Caco-2 (cell line): ENCODE measurements around the gene TJP2. TPM values are rescaled to one million over a fixed set of nuclear protein-coding genes. Genes with fewer than 3 reads are reported as not detected.

Source experiments
- BruUV-seq: library from RNA; stranded (reverse); fragments of 400-500 nt; replicated peaks from 2 replicates; lab custom pipeline; 2021; lab: Mats Ljungman, UMichigan
- CTCF ChIA-PET: fragments of 300-600 bp; sonication (Branson Sonifier 250); formaldehyde crosslinking; loops from one replicate; lab custom pipeline; 2022; ENCODE audit warnings: antibody characterized with exemption; lab: Charles Lee
- POLR2A ChIA-PET: fragments of 300-600 bp; sonication (Branson Sonifier 250); formaldehyde crosslinking; loops from one replicate; lab custom pipeline; 2022; ENCODE audit warnings: antibody characterized with exemption; lab: Charles Lee
- DNase-seq, 2 experiments: peaks; one replicate each; pipeline versions ENCODE4 v3.0.0 to v3.0.0-alpha.2; 2020 to 2022
- H3K27me3 ChIP-seq: replicated peaks from 2 replicates; pipeline ENCODE4 v1.6.0; 2011; ENCODE audit warnings: low read length; ENCODE audit not compliant: control insufficient read depth, insufficient read depth
- H3K36me3 ChIP-seq: 2 replicates; pipeline ENCODE4 v1.5.1; 2011; ENCODE audit warnings: low read length; ENCODE audit not compliant: control insufficient read depth, insufficient read depth
- H3K4me1 ChIP-seq: fragments of 250-450 bp; sonication (Bioruptor Pico); 2 replicates; pipeline ENCODE4 v1.5.1; 2020; ENCODE audit warnings: mild to moderate bottlenecking
- H3K4me3 ChIP-seq: 2 replicates; pipeline ENCODE4 v1.5.1; 2011; ENCODE audit warnings: low read depth, mild to moderate bottlenecking, control low read depth, low read length
- H3K9me3 ChIP-seq: fragments of 250-450 bp; sonication (Bioruptor Pico); 2 replicates; pipeline ENCODE4 v1.5.1; 2020; ENCODE audit warnings: mild to moderate bottlenecking, moderate library complexity
- H3K27ac Mint-ChIP-seq: one replicate; pipeline ENCODE4 v1.8.0; 2022; ENCODE audit warnings: mixed read lengths; ENCODE audit not compliant: unreplicated experiment
- H3K27me3 Mint-ChIP-seq: one replicate; pipeline ENCODE4 v1.8.0; 2022; ENCODE audit warnings: mixed read lengths; ENCODE audit not compliant: insufficient read depth, unreplicated experiment
- H3K36me3 Mint-ChIP-seq: one replicate; pipeline ENCODE4 v1.8.0; 2022; ENCODE audit warnings: mild to moderate bottlenecking, mixed read lengths; ENCODE audit not compliant: insufficient read depth, unreplicated experiment
- H3K4me1 Mint-ChIP-seq: one replicate; pipeline ENCODE4 v1.8.0; 2022; ENCODE audit warnings: low read depth, mixed read lengths; ENCODE audit not compliant: unreplicated experiment
- H3K4me3 Mint-ChIP-seq: one replicate; pipeline ENCODE4 v1.8.0; 2022; ENCODE audit warnings: mild to moderate bottlenecking, moderate library complexity, mixed read lengths; ENCODE audit not compliant: unreplicated experiment
- H3K9me3 Mint-ChIP-seq: one replicate; pipeline ENCODE4 v1.8.0; 2022; ENCODE audit warnings: mixed read lengths; ENCODE audit not compliant: unreplicated experiment
- CTCF ChIP-seq, 2 experiments: fragments of 200-600 bp in 1 of 2; IDR thresholded peaks; 1 replicate in 1 of 2; 2 replicates in 1 of 2; pipeline versions ENCODE4 v1.5.1 to v1.8.0; 2011 to 2022; ENCODE audit warnings: antibody characterized with exemption in 1 of 2, control low read depth in 1 of 2, inconsistent platforms in 1 of 2, low read depth in 1 of 2, low read length in 1 of 2, mild to moderate bottlenecking in 1 of 2, moderate library complexity in 1 of 2; ENCODE audit not compliant: insufficient read depth in 1 of 2, severe bottlenecking in 1 of 2, unreplicated experiment in 1 of 2
- intact Hi-C: fragments of 100-400 bp; cut with micrococcal nuclease; formaldehyde crosslinking; loops from one replicate; pipeline ENCODE4 v1.10.0; 2022; ENCODE audit not compliant: unreplicated experiment
- total RNA-seq: library from RNA; stranded (reverse); gene quantifications from 2 replicates; pipeline ENCODE4 v1.2.3, GENCODE V29; 2022

TJP2 gene
- total RNA-seq, 1 experiment from 2014 or later = 36.7 TPM

- Mint-ChIP-seq H3K27me3 (no peaks in the 10 kb centered on the region), H3K4me3 (no peak overlapping the region), H3K4me1 (peaks cover 15% of the 10 kb centered on the region), H3K36me3 (peaks cover 2% of the 10 kb centered on the region), H3K9me3 (no peaks in the 10 kb centered on the region), H3K27ac (peak overlapping the region; percentile 62)
- no TSS peak for BruUV-seq
- ChIA-PET POLR2A (no interaction called here), CTCF (no interaction called here)
- no peak overlapping the region for H3K4me3 ChIP-seq
- H3K9me3 ChIP-seq = no peaks in the 10 kb centered on the region
- DNase-seq = no peak
- H3K4me1 ChIP-seq = no peaks in the 10 kb centered on the region
- intact Hi-C loops = no loop called here
- TF ChIP-seq CTCF (IDR thresholded peaks at IDR 0.05; ENCODE audit: insufficient read depth in 1 of 2, low read depth in 1 of 2, low read length in 1 of 2, severe bottlenecking in 1 of 2, unreplicated experiment in 1 of 2) = no peak
- no peaks in the 10 kb centered on the region for H3K36me3 ChIP-seq
- H3K27me3 ChIP-seq = no peaks in the 10 kb centered on the region
Observed at GRCh38 chr9:69171049-69171448, 3.0 kb upstream of the TJP2 start.

- Histone ChIP-seq H3K9me3 (no peaks in the 10 kb centered on the region), H3K36me3 (no peaks in the 10 kb centered on the region), H3K4me3 (no peak overlapping the region), H3K27me3 (no peaks in the 10 kb centered on the region), H3K4me1 (no peaks in the 10 kb centered on the region)
- Mint-ChIP-seq H3K4me3 (no peak overlapping the region), H3K9me3 (no peaks in the 10 kb centered on the region), H3K27ac (peak overlapping the region; percentile 62), H3K4me1 (peaks cover 19% of the 10 kb centered on the region), H3K27me3 (no peaks in the 10 kb centered on the region), H3K36me3 (peaks cover 6% of the 10 kb centered on the region)
- no TSS peak for BruUV-seq
- intact Hi-C loops = no loop called here
- ChIA-PET CTCF (interaction anchor here (0.6 kb wide), 1 partner anchor 586 kb away, joined by 3 read pairs; no protein-coding TSS in a partner anchor), POLR2A (no interaction called here)
- TF ChIP-seq CTCF (IDR thresholded peaks at IDR 0.05; ENCODE audit: insufficient read depth in 1 of 2, low read depth in 1 of 2, low read length in 1 of 2, severe bottlenecking in 1 of 2, unreplicated experiment in 1 of 2) = no peak
- no peak for DNase-seq
Observed at GRCh38 chr9:69171517-69171916, 2.6 kb upstream of the TJP2 start.

GRCh38 chr9:69172895-69173294 lies 1.2 kb upstream of the TJP2 start:
- Mint-ChIP-seq H3K4me1 (peaks cover 19% of the 10 kb centered on the region), H3K36me3 (peaks cover 6% of the 10 kb centered on the region), H3K27me3 (no peaks in the 10 kb centered on the region), H3K4me3 (no peak overlapping the region), H3K9me3 (no peaks in the 10 kb centered on the region), H3K27ac (no peak overlapping the region)
- BruUV-seq = no TSS peak
- DNase-seq = no peak
- no peaks in the 10 kb centered on the region for H3K36me3 ChIP-seq
- no peaks in the 10 kb centered on the region for H3K27me3 ChIP-seq
- no peaks in the 10 kb centered on the region for H3K9me3 ChIP-seq
- H3K4me3 ChIP-seq = no peak overlapping the region
- no peaks in the 10 kb centered on the region for H3K4me1 ChIP-seq
- ChIA-PET CTCF (no interaction called here), POLR2A (no interaction called here)
- TF ChIP-seq CTCF (IDR thresholded peaks at IDR 0.05; ENCODE audit: insufficient read depth in 1 of 2, low read depth in 1 of 2, low read length in 1 of 2, severe bottlenecking in 1 of 2, unreplicated experiment in 1 of 2) = no peak
- intact Hi-C loops = no loop called here
